ENCODE data around the gene SSH2.

DNA sequence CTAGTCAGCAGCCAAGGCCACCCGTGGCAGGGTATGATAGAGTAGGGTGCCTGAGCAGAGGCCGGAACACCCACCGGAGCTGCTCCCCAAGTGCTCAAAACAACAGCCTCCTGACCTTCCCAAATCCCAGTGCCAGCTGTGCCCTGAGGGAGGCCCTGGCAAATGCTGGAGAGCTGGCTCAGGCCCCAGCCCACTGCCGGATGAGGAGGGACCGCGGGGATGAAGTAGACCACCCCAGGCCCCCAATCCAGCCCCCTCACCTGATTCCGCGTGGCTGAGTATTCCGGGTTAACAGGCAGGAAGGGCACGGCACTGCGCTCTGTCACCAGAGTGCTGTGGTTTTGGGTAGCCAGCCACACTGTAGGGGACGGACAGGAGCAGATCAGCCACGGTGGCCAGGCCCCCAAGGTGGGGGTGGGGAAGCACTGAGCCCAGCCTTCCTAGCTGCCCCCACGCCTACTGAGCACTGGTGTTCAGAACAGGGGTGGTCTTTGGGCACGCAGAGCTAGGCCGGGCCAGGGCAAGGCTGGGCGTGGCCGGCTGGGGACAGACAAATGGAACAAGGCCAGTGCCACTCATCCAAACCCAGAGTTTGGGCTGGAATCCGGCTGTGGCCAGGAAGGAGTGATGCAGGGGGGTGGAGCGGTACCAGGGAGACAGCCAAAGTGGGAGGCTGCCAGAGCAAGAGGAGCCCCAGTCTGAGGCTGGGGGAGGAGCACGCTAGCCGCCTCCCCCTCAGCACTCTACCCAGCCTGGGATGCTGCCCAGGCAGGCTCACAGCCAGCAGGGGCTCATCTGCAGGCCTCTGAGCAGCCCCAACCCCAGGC is 352.4 kb downstream of the SSH2 start:
- TF ChIP-seq, protein P1, sequence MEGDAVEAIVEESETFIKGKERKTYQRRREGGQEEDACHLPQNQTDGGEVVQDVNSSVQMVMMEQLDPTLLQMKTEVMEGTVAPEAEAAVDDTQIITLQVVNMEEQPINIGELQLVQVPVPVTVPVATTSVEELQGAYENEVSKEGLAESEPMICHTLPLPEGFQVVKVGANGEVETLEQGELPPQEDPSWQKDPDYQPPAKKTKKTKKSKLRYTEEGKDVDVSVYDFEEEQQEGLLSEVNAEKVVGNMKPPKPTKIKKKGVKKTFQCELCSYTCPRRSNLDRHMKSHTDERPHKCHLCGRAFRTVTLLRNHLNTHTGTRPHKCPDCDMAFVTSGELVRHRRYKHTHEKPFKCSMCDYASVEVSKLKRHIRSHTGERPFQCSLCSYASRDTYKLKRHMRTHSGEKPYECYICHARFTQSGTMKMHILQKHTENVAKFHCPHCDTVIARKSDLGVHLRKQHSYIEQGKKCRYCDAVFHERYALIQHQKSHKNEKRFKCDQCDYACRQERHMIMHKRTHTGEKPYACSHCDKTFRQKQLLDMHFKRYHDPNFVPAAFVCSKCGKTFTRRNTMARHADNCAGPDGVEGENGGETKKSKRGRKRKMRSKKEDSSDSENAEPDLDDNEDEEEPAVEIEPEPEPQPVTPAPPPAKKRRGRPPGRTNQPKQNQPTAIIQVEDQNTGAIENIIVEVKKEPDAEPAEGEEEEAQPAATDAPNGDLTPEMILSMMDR (IDR thresholded peaks at IDR 0.05; ENCODE audit: poor library complexity, severe bottlenecking): no peak
- TF ChIP-seq EZH2 (IDR thresholded peaks at IDR 0.05; ENCODE audit: borderline replicate concordance, insufficient read depth, low read length, poor library complexity, severe bottlenecking) (no peak), POLR2AphosphoS5 (IDR thresholded peaks at IDR 0.05) (no peak), RAD21 (conservative IDR thresholded peaks at IDR 0.05) (no peak), SMC3 (conservative IDR thresholded peaks at IDR 0.05; ENCODE audit: poor library complexity) (no peak), EP300 (conservative IDR thresholded peaks at IDR 0.05; ENCODE audit: poor library complexity, severe bottlenecking) (no peak), TAF1 (IDR thresholded peaks at IDR 0.05; ENCODE audit: low read depth) (no peak), MXI1 (conservative IDR thresholded peaks at IDR 0.05; ENCODE audit: poor library complexity, severe bottlenecking) (no peak)
- TF ChIP-seq, protein P2, sequence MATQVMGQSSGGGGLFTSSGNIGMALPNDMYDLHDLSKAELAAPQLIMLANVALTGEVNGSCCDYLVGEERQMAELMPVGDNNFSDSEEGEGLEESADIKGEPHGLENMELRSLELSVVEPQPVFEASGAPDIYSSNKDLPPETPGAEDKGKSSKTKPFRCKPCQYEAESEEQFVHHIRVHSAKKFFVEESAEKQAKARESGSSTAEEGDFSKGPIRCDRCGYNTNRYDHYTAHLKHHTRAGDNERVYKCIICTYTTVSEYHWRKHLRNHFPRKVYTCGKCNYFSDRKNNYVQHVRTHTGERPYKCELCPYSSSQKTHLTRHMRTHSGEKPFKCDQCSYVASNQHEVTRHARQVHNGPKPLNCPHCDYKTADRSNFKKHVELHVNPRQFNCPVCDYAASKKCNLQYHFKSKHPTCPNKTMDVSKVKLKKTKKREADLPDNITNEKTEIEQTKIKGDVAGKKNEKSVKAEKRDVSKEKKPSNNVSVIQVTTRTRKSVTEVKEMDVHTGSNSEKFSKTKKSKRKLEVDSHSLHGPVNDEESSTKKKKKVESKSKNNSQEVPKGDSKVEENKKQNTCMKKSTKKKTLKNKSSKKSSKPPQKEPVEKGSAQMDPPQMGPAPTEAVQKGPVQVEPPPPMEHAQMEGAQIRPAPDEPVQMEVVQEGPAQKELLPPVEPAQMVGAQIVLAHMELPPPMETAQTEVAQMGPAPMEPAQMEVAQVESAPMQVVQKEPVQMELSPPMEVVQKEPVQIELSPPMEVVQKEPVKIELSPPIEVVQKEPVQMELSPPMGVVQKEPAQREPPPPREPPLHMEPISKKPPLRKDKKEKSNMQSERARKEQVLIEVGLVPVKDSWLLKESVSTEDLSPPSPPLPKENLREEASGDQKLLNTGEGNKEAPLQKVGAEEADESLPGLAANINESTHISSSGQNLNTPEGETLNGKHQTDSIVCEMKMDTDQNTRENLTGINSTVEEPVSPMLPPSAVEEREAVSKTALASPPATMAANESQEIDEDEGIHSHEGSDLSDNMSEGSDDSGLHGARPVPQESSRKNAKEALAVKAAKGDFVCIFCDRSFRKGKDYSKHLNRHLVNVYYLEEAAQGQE (IDR thresholded peaks at IDR 0.05; ENCODE audit: borderline replicate concordance): no peak

Data from neural cell (in vitro differentiated cells).